HL-60/S4 treated with retinoic acid at 250 ng/mL for 4 days and 3 days (cell line): ENCODE results near the gene FMO2.

Experiments used
- in situ Hi-C: fragments of 300-500 bp; cut with MboI; formaldehyde crosslinking; loops from 2 replicates; pipeline ENCODE4 v1.7.0; 2022; ENCODE audit warnings: low sequenced_read_pairs

The FMO2 gene

GRCh38 chr1:171256940-171257606 is 72.0 kb downstream of the FMO2 start:
- in situ Hi-C loops: no loop called here

GRCh38 chr1:171257607-171258076 is 72.5 kb downstream of the FMO2 start:
- in situ Hi-C loops: no loop called here

DNA sequence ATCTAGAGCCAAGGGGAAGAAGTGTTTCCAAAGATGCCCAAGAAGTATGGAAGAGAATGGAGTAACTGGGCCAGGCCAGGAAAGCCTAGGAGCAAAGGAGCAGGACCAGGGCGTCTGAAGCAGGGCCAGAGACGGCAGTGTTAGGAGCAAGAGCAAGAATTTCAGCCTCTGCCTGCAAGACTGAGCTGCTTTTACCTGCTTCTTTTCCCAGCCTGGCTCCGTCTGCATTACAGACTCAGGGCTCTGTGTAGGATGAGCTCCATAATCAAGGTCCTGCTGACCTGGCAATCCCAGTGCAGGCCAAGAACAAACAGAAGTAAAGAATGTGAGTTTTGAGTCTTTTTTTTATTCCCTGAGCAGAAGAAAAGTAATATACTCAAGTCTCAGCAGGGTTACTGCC is 73.3 kb downstream of the FMO2 start:
- in situ Hi-C loops: no loop called here

DNA sequence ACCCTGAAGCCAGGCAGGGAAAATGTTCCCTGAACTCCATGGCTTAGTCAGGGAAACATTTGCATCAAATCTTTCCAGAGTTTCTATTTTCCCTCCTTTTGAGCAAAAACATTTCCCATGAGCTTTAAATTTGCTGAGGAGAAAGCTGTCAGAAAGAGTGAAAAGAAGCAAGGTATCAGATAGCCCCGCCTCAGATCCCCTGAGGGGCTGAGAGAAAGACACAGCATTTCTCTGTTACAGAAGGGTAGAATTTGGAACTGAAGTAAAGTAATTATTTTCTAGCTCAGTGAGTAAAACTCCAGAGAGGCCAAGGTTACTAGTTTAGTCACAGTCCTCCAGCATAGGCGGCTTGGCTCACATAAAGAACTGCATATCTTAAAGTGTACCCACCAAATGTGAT is 73.8 kb downstream of the FMO2 start:
- in situ Hi-C loops: no loop called here
